MCF 10A (cell line): Measurements from ENCODE around the gene SNAI3. TPM values are rescaled to one million over a fixed set of nuclear protein-coding genes. Genes with fewer than 3 reads are reported as not detected.

Experiments used
- BruUV-seq: library from RNA; stranded (reverse); fragments of 400-500 nt; replicated peaks from 2 replicates; lab custom pipeline; 2021; lab: Mats Ljungman, UMichigan
- CTCF ChIA-PET: fragments of 300-600 bp; sonication (Branson Sonifier 250); formaldehyde crosslinking; extraction: SDS; loops from one replicate; lab custom pipeline; 2021; ENCODE audit warnings: antibody characterized with exemption, inconsistent platforms; lab: Yijun Ruan, JAX
- POLR2A ChIA-PET: fragments of 300-600, 350-650 bp; sonication (Branson Sonifier 250); formaldehyde crosslinking; extraction: SDS; loops from one replicate; lab custom pipeline; 2020; ENCODE audit warnings: antibody characterized with exemption, inconsistent platforms; lab: Yijun Ruan, JAX
- DNase-seq: peaks from one replicate; pipeline ENCODE4 v3.0.0-alpha.2; 2018; ENCODE audit not compliant: unreplicated experiment
- H3K27ac Mint-ChIP-seq: one replicate; pipeline ENCODE4 v1.8.0; 2022; ENCODE audit warnings: mild to moderate bottlenecking, low read depth, mixed read lengths; ENCODE audit not compliant: unreplicated experiment
- H3K27me3 Mint-ChIP-seq: one replicate; pipeline ENCODE4 v1.8.0; 2022; ENCODE audit warnings: mixed read lengths; ENCODE audit not compliant: insufficient read depth, unreplicated experiment
- H3K36me3 Mint-ChIP-seq: one replicate; pipeline ENCODE4 v1.8.0; 2022; ENCODE audit warnings: mild to moderate bottlenecking, moderate library complexity, mixed read lengths; ENCODE audit not compliant: insufficient read depth, unreplicated experiment
- H3K4me1 Mint-ChIP-seq: one replicate; pipeline ENCODE4 v1.8.0; 2022; ENCODE audit warnings: mixed read lengths; ENCODE audit not compliant: insufficient read depth, unreplicated experiment
- H3K4me3 Mint-ChIP-seq: one replicate; pipeline ENCODE4 v1.8.0; 2022; ENCODE audit warnings: mild to moderate bottlenecking, moderate library complexity, mixed read lengths; ENCODE audit not compliant: unreplicated experiment
- H3K9me3 Mint-ChIP-seq: one replicate; pipeline ENCODE4 v1.8.0; 2022; ENCODE audit warnings: mixed read lengths; ENCODE audit not compliant: unreplicated experiment
- intact Hi-C: fragments of 100-400 bp; cut with micrococcal nuclease; formaldehyde crosslinking; loops from 2 replicates; pipeline ENCODE4 v1.14.1; 2022
- total RNA-seq: library from RNA; stranded (reverse); gene quantifications from 2 replicates; pipeline ENCODE4 v1.2.3, GENCODE V29; 2022
- TF ChIP-seq, protein P1 (sequence below): fragments of 200-600 bp; IDR thresholded peaks from one replicate; pipeline ENCODE4 v1.8.0; 2022; ENCODE audit warnings: antibody characterized with exemption, mild to moderate bottlenecking; ENCODE audit not compliant: unreplicated experiment

The SNAI3 gene
- total RNA-seq, 1 experiment from 2014 or later, result not detected

DNA sequence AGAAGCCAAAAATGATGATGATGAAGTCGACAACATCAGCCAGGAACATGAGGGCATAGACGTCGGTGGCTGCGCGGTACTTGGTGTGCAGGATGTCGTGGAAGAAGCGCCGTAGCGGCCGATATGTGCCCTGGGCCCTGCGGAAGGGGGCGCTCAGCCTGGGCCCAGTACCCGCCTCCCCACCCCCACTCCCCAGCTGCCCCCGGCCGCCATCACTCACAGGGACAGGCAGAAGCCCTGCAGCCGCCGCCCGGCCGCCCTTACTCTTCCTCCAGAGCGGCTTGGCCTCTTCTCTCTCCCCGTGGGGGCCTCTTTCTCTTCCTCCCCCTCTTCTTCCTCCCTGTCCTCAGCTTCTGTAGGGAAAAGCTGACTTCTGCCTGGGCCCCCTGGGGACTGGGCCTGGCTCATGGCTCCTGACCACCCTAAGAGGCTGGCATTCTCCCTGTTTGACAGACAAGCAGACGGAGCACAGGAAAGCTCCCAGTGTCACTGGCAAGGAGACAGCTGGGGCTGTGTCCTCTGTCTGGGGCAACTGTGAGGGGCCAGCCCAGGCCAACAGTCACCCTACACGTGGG, 34.2 kb upstream of the SNAI3 start:
- Mint-ChIP-seq H3K36me3 (peaks cover 78% of the 10 kb centered on the region), H3K4me1 (no peaks in the 10 kb centered on the region), H3K27me3 (no peaks in the 10 kb centered on the region), H3K27ac (no peak overlapping the region), H3K4me3 (no peak overlapping the region), H3K9me3 (no peaks in the 10 kb centered on the region)
- no peak for DNase-seq
- CTCF ChIA-PET, result interaction anchor here (0.6 to 4.7 kb wide), 4 partner anchors 16 to 791 kb away, joined by 3 to 32 read pairs (median 5); no protein-coding TSS in a partner anchor
- intact Hi-C loops, result no loop called here
- TF ChIP-seq, protein P1, sequence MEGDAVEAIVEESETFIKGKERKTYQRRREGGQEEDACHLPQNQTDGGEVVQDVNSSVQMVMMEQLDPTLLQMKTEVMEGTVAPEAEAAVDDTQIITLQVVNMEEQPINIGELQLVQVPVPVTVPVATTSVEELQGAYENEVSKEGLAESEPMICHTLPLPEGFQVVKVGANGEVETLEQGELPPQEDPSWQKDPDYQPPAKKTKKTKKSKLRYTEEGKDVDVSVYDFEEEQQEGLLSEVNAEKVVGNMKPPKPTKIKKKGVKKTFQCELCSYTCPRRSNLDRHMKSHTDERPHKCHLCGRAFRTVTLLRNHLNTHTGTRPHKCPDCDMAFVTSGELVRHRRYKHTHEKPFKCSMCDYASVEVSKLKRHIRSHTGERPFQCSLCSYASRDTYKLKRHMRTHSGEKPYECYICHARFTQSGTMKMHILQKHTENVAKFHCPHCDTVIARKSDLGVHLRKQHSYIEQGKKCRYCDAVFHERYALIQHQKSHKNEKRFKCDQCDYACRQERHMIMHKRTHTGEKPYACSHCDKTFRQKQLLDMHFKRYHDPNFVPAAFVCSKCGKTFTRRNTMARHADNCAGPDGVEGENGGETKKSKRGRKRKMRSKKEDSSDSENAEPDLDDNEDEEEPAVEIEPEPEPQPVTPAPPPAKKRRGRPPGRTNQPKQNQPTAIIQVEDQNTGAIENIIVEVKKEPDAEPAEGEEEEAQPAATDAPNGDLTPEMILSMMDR, result no peak
- POLR2A ChIA-PET, result no interaction called here
- BruUV-seq, result no TSS peak

DNA sequence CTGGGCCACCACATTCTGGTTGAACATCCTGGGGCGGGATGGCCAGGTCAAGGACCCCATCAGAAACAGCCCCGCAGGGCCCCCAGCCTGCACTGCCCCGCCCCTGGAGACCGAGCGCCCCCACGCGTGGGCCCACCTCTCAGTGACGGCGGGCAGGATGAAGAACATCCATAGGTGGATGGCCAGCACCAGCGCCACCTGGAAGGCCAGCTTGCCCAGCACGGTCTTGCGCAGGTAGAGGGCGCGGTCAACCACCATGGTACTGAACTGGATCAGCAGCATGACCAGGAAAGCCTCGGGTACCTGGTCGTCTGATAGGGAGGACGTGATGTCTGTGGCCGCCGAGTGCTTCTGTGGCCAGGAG, 33.6 kb upstream of the SNAI3 start:
- POLR2A ChIA-PET, result no interaction called here
- TF ChIP-seq, protein P1, result no peak
- Mint-ChIP-seq H3K4me3 (no peak overlapping the region), H3K27me3 (no peaks in the 10 kb centered on the region), H3K9me3 (no peaks in the 10 kb centered on the region), H3K36me3 (peaks cover 78% of the 10 kb centered on the region), H3K27ac (peak overlapping the region; percentile 42), H3K4me1 (no peaks in the 10 kb centered on the region)
- no TSS peak for BruUV-seq
- intact Hi-C loops, result no loop called here
- no peak for DNase-seq
- CTCF ChIA-PET, result interaction anchor here (0.9 kb wide), 1 partner anchor 24 kb away, joined by 4 read pairs; no protein-coding TSS in a partner anchor

DNA sequence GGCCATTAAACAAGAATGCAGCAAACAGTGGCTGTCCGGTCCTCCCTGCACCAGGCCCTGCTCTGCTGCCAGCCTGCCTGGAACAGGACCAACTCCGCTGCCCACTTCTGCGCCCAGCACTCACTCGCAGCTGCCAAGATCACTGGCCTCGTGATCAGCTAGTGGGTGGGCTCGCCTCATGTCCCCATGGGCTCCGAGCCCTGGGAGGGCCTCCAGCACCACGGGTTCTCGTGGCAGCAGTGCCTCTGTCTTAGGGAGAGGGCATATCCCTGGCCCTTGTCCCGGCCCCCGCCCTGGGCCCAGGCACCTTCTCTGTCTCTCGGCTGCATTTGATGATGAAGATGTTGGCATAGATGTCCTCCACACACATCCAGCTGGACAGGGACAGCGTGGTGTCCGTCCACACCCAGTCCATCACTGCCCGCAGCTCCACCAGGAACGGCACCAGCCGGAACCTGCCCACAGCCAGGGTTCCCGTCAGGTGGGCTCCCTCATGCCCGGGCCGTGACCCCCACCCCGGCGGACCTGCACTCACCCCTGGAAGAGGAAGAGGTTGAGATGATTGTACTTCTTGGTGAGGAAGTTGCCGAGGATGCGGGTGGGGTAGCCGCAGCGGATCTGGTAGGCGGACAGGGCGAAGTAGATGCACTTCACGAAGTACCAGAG, 33.1 kb upstream of the SNAI3 start:
- no peak for DNase-seq
- POLR2A ChIA-PET, result interaction anchor here (0.6 kb wide), 1 partner anchor 62 kb away, joined by 3 read pairs; no protein-coding TSS in a partner anchor

DNA sequence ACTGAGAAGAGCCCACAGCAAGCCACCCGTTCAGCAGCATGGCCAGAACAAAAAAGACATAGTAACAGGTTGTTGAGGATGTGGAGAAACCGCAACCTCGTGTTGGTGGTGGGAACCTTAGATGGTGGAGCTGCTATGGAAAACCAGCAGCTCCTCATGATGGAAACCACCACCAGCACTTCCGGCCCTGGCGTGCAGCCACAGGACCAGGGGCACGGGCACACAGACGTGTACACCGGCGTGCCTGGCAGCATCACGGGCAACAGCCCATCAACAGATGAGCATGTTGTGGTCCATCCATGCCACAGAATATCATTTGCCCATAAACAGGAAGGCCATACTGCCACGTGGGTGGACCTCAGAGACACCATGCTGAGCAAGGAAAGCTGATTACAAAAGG, 31.9 kb upstream of the SNAI3 start:
- Mint-ChIP-seq H3K27me3 (no peaks in the 10 kb centered on the region), H3K36me3 (peaks cover 63% of the 10 kb centered on the region), H3K27ac (no peak overlapping the region), H3K9me3 (no peaks in the 10 kb centered on the region), H3K4me3 (no peak overlapping the region), H3K4me1 (no peaks in the 10 kb centered on the region)
- ChIA-PET CTCF (interaction anchor here (1.3 kb wide), 1 partner anchor 19 kb away, joined by 4 read pairs; no protein-coding TSS in a partner anchor), POLR2A (no interaction called here)
- no TSS peak for BruUV-seq
- intact Hi-C loops, result no loop called here
- no peak for DNase-seq
- TF ChIP-seq, protein P1, result no peak

More for the DNA sequence above, 33.1 kb upstream of the SNAI3 start:
- no TSS peak for BruUV-seq
- no peak overlapping the region for H3K4me3 Mint-ChIP-seq
- intact Hi-C loops, result no loop called here
- CTCF ChIA-PET, result interaction anchor here (0.6 to 1.3 kb wide), 3 partner anchors 17 to 46 kb away, joined by 4 read pairs; no protein-coding TSS in a partner anchor
- H3K27me3 Mint-ChIP-seq, result no peaks in the 10 kb centered on the region
- peaks cover 75% of the 10 kb centered on the region for H3K36me3 Mint-ChIP-seq
- H3K9me3 Mint-ChIP-seq, result no peaks in the 10 kb centered on the region
- no peaks in the 10 kb centered on the region for H3K4me1 Mint-ChIP-seq
- TF ChIP-seq, protein P1, result no peak
- peak overlapping the region; percentile 42 for H3K27ac Mint-ChIP-seq
